ENCODE data around the gene C2CD2.

GRCh38 chr21:41874611-41875010 is 79.2 kb downstream of the C2CD2 start:
- TF ChIP-seq REST (IDR thresholded peaks at IDR 0.05; ENCODE audit: insufficient read depth in 1 of 2, low read depth in 2 of 2, low read length in 2 of 2) = no peak
- no peak for TF ChIP-seq TAF1 (IDR thresholded peaks at IDR 0.05; ENCODE audit: borderline replicate concordance, insufficient read depth, low read length)
- TF ChIP-seq POLR2AphosphoS5 (IDR thresholded peaks at IDR 0.05; ENCODE audit: low read depth, low read length) = no peak
- no peak for TF ChIP-seq SIN3A (IDR thresholded peaks at IDR 0.05; ENCODE audit: borderline replicate concordance, insufficient read depth, low read length)

Measured in PFSK-1 (cell line).